Measurements from ENCODE around the gene TRPM4. TPM values are rescaled to one million over a fixed set of nuclear protein-coding genes. Genes with fewer than 3 reads are reported as not detected.
"Not testable (repeated sequence)": the region's sequence is repeated elsewhere in the genome, so short reads cannot be mapped to it uniquely, and the experiment has no call there.

TRPM4 gene
- total RNA-seq, 1 donor from 2014 or later: 44.1 TPM

DNA sequence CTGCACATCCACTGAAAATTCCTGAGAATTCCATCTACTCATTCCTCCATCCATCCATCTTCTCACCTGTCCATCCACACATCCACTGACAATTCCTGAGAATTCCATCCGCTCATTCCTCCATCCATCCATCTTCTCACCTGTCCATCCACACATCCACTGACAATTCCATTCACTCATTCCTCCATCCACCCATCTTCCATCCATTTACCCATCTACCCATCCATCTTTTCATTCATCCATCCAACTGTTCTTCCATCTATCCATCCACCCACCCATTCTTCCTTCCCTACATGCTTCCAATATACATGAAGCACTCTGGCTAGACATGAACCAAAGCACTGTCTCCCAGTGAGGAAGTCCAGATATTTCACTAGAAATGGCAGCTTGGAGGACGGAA is 15.6 kb downstream of the TRPM4 start:
- intact Hi-C loops (cut with DNase I): no loop called here
- DNase-seq (ENCODE audit: low spot score): no peak

DNA sequence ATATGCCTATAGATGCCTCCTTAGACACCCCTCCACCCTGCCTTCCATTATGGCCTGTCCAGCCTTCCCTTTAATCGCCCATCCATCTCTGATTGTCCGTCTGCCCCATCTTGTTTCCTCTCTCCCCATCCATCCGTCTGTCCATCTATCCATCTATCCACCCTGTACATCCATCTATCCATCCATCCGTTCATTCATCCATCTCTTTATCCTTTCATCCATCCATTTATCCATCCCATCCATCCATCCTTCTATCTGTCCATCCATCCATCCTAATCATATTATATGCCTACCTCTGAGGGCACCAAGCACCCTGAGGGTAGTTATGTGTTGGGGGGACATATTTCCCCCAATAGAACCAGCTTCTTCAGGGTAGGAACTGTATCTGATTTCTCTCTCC is 23.1 kb downstream of the TRPM4 start:
- intact Hi-C loops (cut with DNase I): no loop called here
- DNase-seq (ENCODE audit: low spot score): no peak

DNA sequence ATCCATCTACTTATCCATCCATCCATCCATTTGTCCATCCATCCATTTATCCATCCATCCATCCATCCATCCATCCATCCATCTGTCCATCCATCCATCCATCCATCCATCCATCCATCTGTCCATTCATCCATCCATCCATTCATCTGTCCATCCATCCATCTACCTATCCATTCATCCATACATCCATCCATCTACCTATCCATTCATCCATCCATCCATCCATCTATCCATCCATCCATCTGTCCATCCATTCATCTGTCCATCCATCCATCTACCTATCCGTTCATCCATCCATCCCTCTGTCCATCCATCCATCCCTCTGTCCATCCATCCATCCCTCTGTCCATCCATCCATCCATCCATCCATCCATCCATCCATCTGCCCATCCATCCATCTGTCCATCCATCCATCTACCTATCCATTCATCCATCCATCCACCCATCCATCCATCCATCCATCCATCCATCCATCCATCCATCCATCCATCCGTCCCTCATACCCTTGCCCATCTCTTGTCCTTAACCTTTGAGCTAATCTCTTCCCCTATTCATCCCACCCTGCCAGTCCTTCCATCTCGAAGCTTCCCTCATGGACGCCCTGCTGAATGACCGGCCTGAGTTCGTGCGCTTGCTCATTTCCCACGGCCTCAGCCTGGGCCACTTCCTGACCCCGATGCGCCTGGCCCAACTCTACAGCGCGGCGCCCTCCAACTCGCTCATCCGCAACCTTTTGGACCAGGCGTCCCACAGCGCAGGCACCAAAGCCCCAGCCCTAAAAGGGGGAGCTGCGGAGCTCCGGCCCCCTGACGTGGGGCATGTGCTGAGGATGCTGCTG is 24.6 kb downstream of the TRPM4 start:
- intact Hi-C loops (cut with DNase I); DNase-seq (ENCODE audit: low spot score): not testable (repeated sequence)

DNA sequence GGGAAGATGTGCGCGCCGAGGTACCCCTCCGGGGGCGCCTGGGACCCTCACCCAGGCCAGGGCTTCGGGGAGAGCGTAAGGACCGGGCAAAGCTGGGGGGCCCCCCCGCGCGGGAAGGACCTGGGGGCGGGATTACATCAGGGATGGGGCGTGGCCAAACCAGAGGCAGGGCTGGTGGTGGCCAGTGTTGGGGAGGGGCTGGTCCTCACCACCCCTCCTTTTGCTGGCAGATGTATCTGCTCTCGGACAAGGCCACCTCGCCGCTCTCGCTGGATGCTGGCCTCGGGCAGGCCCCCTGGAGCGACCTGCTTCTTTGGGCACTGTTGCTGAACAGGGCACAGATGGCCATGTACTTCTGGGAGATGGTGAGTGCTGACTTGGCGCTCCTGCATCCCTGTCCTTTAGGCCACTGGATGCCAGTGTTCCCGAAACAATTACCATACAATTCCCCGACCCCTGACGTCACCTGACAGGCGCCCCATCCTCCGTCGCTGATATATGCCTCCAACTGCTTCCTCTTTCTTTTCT is 25.3 kb downstream of the TRPM4 start:
- DNase-seq (ENCODE audit: low spot score): no peak
- intact Hi-C loops (cut with DNase I): no loop called here

DNA sequence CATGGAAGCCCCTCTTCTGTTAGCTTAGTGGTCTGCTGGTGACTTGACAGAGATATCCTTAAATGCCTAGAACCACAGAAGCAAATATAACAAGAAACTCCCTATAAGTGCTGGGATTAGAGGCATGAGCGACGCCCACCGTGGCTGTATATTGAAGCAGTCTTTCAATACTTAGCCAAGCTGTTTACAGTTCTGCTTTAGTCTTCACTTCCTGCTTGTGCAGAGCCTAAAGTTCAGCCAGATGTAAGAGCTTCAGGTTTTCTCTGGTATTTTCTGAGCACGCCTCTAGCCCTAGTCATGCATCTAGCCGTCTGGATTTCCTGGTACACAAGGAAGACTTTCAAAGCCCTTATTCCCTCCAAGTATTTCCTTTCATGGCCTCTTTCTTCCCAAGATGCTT is 28.5 kb downstream of the TRPM4 start:
- no peak for DNase-seq (ENCODE audit: low spot score)
- intact Hi-C loops (cut with DNase I): no loop called here

DNA sequence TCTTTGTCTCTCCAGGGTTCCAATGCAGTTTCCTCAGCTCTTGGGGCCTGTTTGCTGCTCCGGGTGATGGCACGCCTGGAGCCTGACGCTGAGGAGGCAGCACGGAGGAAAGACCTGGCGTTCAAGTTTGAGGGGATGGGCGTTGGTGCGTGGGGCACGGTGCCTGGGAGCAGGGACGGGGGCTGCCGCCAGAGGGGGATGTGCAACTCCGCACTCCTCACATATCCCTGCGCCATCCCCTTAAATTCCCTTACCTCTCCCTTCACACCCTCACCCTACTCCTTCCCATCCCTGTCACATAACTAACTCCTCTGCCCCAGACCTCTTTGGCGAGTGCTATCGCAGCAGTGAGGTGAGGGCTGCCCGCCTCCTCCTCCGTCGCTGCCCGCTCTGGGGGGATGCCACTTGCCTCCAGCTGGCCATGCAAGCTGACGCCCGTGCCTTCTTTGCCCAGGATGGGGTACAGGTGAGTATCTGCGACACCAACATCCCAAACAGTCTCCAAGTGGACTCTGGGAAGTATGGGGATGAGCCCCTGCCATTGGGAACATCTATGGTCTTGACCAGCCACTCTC is 31.1 kb downstream of the TRPM4 start:
- no peak for DNase-seq (ENCODE audit: low spot score)
- intact Hi-C loops (cut with DNase I): no loop called here

DNA sequence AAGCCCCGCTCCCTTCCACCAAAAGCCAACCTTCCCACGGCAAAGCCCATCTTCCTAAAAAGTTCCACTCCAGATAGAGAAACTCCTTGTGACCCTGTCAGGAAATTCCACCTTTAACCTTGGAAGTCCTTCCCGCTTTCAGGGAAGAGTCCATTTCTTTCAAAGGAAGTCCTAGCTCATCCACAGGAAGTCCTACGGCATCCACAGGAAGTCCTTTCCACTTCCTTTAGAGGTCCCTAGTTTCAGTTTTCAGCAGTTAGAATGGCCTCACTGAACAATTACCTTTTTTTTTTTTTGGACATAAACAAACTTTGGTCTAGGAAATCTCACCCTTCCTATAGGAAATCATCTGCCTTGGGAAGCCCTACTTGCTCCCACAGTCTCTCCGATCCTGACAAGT is 31.7 kb downstream of the TRPM4 start:
- DNase-seq (ENCODE audit: low spot score): no peak
- intact Hi-C loops (cut with DNase I): no loop called here

DNA sequence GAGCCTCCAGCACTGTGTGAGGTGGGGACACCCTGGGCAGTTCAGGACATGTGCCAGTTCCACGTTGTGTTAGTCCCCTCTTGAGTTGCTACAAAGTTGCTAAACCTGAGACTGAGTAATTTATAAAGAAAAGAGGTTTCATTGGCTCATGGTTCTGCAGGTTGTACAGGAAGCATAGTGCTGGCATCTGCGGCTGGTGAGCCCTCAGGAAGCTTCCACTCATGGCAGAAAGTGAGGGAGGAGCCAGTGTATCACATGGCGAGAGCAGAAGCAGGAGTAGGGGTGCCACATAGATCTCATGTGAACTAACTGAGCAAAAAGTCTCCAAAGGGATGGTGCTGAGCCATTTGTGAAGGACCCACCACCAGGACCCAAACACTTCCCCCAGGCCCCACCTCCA is 33.2 kb downstream of the TRPM4 start:
- DNase-seq (ENCODE audit: low spot score): no peak
- intact Hi-C loops (cut with DNase I): no loop called here

DNA sequence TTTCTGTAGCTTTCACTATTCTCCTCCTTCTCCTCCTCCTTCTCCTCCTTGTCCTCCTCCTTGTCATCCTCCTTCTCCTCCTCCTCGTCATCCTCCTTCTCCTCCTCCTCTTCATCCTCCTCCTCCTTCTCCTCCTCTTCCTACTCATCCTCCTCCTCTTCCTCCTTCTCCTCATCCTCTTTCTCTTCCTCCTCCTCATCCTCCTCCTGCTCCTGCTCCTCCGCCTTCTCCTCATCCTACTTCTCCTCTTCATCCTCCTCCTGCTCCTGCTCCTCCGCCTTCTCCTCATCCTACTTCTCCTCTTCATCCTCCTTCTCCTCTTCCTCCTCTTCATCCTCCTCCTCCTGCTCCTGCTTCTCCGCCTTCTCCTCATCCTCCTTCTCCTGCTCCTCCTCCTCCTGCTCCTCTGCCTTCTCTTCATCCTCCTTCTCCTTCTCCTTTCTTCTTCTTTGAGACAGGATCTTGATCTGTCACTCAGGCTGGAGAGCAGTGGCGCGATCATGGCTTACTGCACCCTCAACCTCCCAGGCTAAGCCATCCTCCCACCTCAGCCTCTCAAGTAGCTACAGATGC is 36.3 kb downstream of the TRPM4 start:
- DNase-seq (ENCODE audit: low spot score): no peak
- intact Hi-C loops (cut with DNase I): no loop called here

DNA sequence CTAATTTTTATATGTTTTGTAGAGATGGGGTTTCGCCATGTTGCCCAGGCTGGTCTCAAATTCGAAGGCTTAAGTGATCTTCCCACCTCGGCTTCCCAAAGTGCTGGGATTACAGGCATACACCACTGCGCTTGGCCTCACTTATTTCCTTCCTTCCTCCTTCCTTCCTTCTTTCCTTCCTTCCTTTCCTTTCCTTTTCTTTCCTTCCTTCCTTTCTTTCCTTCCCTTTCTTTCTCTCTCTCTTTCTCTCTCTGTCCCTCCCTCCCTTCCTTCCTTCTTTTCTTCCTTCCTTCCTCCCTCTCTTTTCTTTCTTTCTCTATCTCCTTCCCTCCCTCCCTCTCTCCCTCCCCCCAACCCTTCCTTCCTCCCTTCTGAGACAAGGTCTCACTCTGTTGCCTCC is 36.8 kb downstream of the TRPM4 start:
- intact Hi-C loops (cut with DNase I): no loop called here
- DNase-seq (ENCODE audit: low spot score): no peak

DNA sequence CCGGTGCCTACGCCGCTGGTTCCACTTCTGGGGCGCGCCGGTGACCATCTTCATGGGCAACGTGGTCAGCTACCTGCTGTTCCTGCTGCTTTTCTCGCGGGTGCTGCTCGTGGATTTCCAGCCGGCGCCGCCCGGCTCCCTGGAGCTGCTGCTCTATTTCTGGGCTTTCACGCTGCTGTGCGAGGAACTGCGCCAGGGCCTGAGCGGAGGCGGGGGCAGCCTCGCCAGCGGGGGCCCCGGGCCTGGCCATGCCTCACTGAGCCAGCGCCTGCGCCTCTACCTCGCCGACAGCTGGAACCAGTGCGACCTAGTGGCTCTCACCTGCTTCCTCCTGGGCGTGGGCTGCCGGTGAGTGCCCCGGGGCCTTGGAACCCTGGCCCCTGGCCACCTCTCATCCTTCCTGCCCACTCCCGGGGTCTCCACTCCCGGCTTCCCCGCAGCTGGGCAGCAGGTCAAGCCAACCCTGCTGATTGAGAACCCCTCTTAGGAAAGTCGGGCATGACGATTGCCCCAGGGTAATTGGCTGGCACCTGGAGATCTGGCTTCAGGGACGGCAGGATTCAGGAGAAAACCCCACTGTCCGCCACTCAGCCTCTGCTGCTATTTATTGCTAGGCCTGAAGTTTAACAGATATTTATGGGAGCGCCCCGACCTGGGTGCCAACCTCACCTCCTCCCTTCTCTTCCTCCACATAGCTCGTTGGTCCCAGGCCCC is 39.1 kb downstream of the TRPM4 start:
- peak; percentile 85 for DNase-seq (ENCODE audit: low spot score)
- intact Hi-C loops (cut with DNase I): no loop called here

DNA sequence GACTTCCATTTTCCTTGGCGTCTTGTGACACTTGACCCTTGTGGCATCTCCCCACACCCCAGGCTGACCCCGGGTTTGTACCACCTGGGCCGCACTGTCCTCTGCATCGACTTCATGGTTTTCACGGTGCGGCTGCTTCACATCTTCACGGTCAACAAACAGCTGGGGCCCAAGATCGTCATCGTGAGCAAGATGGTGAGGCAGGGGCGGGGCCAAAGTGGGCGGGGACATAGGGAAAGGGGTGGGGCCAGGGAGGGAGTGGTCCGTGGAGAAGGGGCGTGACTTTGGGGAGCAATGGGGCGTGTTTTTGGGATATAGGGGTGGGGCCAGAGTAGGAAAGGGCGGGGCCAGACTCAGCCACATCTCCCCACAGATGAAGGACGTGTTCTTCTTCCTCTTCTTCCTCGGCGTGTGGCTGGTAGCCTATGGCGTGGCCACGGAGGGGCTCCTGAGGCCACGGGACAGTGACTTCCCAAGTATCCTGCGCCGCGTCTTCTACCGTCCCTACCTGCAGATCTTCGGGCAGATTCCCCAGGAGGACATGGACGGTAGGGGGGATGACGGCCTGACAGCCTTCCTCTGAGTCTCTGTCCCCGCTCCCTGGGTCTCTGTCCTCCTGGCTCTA is 42.8 kb downstream of the TRPM4 start:
- no peak for DNase-seq (ENCODE audit: low spot score)
- intact Hi-C loops (cut with DNase I): loop anchor here (10.0 kb wide), 1 partner anchor 206 kb away; the partner anchor contains the start of genes GYS1 and RUVBL2

DNA sequence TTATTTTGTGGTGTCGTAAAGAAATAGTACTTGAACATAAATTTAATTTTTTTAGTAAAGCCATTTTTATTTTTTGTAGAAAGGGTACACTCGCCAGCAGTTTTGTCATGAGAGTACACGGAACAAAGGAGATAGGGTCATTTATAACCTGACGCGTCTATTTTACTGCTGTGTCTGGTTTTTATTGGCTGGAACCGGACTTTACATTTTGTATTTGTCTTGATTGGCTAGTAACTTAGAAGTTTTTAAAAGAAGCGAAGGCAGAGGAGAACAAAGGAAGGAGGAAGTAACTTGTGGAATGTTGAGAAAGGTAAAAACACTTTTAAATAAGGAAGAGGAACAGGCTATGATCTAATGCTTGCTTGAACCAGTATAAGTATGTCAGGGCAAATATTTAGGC is 43.5 kb downstream of the TRPM4 start:
- no peak for DNase-seq (ENCODE audit: low spot score)
- intact Hi-C loops (cut with DNase I): loop anchor here (10.0 kb wide), 1 partner anchor 206 kb away; the partner anchor contains the start of genes GYS1 and RUVBL2

DNA sequence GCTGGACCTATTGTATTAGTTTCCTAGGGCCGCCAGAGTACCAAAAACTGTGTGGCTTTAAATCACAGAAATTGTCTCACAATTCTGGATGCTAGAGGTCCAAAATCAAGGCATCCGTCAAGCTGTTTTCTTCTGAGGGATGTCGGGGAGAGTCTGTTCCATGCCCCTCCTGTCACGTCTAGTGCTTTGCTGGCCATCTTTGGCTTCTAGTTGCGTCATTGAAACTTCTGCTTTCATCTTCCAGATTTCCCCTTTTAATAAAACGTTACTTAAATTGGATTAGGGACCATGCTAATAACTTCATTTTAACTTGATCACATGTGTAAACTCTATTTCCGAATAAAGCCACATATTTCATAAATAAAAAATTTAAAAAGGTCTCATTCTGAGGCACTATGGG is 47.5 kb downstream of the TRPM4 start:
- intact Hi-C loops (cut with DNase I): loop anchor here (10.0 kb wide), 1 partner anchor 210 kb away; the partner anchor contains the start of genes GYS1 and RUVBL2
- no peak for DNase-seq (ENCODE audit: low spot score)

DNA sequence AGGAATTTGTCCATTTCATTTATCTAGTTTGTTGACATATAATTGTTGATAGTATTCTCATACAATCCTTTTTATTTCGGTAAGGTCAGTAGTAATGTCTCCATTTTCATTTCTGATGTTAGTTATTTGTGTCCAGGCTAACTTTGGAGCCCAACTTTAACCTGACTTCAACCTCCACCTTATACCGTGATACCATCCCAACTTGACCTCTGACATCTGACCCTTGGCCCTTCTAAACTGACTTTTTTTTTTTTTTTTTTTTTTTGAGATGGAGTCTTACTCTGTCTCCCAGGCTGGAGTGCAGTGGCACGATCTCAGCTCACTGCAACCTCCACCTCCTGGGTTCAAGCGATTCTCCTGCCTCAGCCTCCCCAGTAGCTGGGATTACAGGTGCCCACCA is 51.9 kb downstream of the TRPM4 start:
- intact Hi-C loops (cut with DNase I): loop anchor here (10.0 kb wide), 1 partner anchor 215 kb away; the partner anchor contains the start of genes GYS1 and RUVBL2
- DNase-seq (ENCODE audit: low spot score): not testable (repeated sequence)

DNA sequence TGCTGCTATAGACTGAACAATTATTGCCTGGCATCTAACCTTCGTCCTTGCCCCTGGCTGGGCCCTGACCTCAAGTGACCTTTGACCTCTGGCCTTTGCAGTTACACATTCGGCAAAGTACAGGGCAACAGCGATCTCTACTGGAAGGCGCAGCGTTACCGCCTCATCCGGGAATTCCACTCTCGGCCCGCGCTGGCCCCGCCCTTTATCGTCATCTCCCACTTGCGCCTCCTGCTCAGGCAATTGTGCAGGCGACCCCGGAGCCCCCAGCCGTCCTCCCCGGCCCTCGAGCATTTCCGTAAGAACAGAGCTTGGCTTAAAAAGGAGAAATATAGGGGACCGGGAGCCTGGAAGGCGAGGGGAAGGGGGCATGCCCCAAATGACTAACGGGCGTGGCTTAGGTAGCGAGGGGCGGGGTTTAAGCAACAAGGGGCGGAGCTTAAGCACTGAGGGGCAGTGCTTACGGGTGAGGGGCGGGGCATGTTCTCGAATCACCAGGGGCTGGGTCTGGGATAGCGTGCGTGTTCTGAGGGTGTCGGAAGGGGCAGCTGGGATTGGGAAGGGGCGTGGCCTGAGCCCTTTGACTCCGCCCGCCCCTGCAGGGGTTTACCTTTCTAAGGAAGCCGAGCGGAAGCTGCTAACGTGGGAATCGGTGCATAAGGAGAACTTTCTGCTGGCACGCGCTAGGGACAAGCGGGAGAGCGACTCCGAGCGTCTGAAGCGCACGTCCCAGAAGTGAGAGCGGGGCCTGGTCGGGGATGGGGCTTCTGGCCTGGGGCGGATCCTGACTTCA is 52.7 kb downstream of the TRPM4 start:
- no peak for DNase-seq (ENCODE audit: low spot score)

DNA sequence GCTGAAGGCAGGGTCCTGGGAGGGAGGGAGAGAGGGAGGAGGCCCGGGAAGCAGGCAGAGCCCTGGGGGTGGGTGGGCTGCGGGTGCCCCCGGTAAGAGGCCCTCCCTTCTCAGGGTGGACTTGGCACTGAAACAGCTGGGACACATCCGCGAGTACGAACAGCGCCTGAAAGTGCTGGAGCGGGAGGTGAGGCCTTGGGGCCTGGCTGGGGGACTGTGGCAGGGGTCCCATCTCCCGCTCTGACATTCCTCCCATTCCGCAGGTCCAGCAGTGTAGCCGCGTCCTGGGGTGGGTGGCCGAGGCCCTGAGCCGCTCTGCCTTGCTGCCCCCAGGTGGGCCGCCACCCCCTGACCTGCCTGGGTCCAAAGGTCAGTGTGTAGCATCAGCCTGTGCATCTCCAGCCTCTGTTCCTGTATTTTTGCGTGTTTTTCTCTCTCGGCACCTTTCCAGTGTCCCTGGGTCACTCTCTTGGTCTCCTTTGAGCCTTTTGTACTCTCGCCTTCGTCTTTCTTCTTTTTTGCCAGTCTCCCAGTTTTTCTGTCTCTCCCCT is 53.4 kb downstream of the TRPM4 start:
- no peak for DNase-seq (ENCODE audit: low spot score)
- intact Hi-C loops (cut with DNase I): no loop called here

More for the DNA sequence above, 52.7 kb downstream of the TRPM4 start:
- intact Hi-C loops (cut with DNase I): no loop called here

DNA sequence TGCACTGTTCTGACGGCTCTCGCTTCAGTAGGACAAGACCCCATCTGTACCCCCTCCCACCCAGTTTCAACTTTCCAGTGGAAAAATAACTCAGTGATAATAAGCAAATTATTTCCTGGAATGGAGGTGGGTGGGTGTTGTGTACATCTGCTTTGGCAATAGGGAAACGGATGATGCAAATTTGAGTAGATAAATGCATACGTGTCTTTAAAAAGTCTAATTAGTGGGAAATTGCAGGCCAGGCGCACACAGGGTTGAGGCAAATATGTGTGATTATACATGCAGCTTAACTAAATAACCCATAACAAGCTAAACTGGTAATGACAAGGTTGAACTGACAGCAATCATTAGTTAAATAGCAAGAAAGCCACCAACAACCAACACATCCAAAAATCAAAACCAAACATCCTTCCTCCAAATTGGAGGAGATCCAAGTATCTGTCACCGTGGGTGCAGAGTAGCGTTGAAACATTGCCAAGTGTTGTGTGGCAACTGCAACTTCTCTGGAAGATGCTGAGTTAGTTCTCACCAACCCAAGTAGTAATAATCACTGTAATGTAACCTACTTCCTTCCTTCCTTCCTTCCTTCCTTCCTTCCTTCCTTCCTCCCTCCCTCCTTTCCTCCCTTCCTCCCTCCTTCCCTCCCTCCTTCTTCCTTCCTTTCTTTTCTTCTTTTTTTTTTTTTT is 54.6 kb downstream of the TRPM4 start:
- DNase-seq (ENCODE audit: low spot score): no peak
- intact Hi-C loops (cut with DNase I): no loop called here
